T-cell (primary cell): ENCODE data around the gene PPARGC1A. TPM values are rescaled to one million over a fixed set of nuclear protein-coding genes. Genes with fewer than 3 reads are reported as not detected.

Source experiments
- ATAC-seq, 4 experiments: fragments of 200-7000 bp in 3 of 4; fragments of 150-1000 bp in 1 of 4; cut with Tn5 transposase; replicated peaks in 1 of 4; 1 replicate in 3 of 4; 2 replicates in 1 of 4; pipeline ENCODE4 v1.10.0; 2021; ENCODE audit warnings: moderate library complexity in 3 of 4, mild to moderate bottlenecking in 2 of 4, moderate number of reproducible peaks in 1 of 4
- CTCF ChIA-PET, 2 donors: fragments of 300-600 bp; sonication (Branson Sonifier 250); formaldehyde crosslinking; loops; one replicate each; lab custom pipeline; 2022; ENCODE audit warnings: antibody characterized with exemption in 2 of 2; lab: Charles Lee
- POLR2A ChIA-PET, 2 donors: fragments of 300-600 bp; sonication (Branson Sonifier 250); formaldehyde crosslinking; loops; one replicate each; lab custom pipeline; 2022; ENCODE audit warnings: antibody characterized with exemption in 2 of 2; lab: Charles Lee
- DNase-seq, 35 experiments: peaks; one replicate each; pipeline versions ENCODE4 v3.0.0 to v3.0.0-alpha.2; 2013 to 2023
- H3K27ac ChIP-seq: one replicate; pipeline ENCODE4 v1.5.1; 2013; ENCODE audit warnings: low read length
- H3K27me3 ChIP-seq, 2 experiments: replicated peaks in 1 of 2; 1 replicate in 1 of 2; 2 replicates in 1 of 2; pipeline versions ENCODE4 v1.6.1 to v1.7.0; 2013; ENCODE audit warnings: low read length in 1 of 2, mixed read lengths in 1 of 2; ENCODE audit not compliant: control insufficient read depth in 2 of 2, insufficient read depth in 2 of 2; ENCODE audit errors: extremely low read depth in 1 of 2
- H3K36me3 ChIP-seq, 2 donors: 1 replicate in 1 of 2; 2 replicates in 1 of 2; pipeline versions ENCODE4 v1.6.1 to v1.7.0; 2013; ENCODE audit warnings: low read length in 1 of 2; ENCODE audit not compliant: control insufficient read depth in 2 of 2, insufficient read depth in 1 of 2; ENCODE audit errors: extremely low read depth in 1 of 2
- H3K4me1 ChIP-seq, 2 experiments: 1 replicate in 1 of 2; 2 replicates in 1 of 2; pipeline versions ENCODE4 v1.6.1 to v1.7.0; 2013; ENCODE audit warnings: low read length in 2 of 2, mixed read lengths in 1 of 2; ENCODE audit not compliant: insufficient read depth in 2 of 2, control insufficient read depth in 1 of 2; ENCODE audit errors: extremely low read depth in 1 of 2
- H3K4me3 ChIP-seq, 2 donors: 1 replicate in 1 of 2; 2 replicates in 1 of 2; pipeline versions ENCODE4 v1.5.1 to v1.7.0; 2013; ENCODE audit warnings: mild to moderate bottlenecking in 2 of 2, low read length in 1 of 2, moderate library complexity in 1 of 2; ENCODE audit not compliant: control insufficient read depth in 1 of 2; ENCODE audit errors: extremely low read depth in 1 of 2
- H3K9me3 ChIP-seq: 2 replicates; pipeline ENCODE4 v1.7.0; 2013
- H3K27ac Mint-ChIP-seq, 2 donors: one replicate each; pipeline ENCODE4 v1.8.0; 2020 to 2021; ENCODE audit warnings: mild to moderate bottlenecking in 2 of 2, mixed read lengths in 2 of 2
- H3K27me3 Mint-ChIP-seq, 2 donors: one replicate each; pipeline ENCODE4 v1.8.0; 2021 to 2022; ENCODE audit warnings: mixed read lengths in 2 of 2
- H3K36me3 Mint-ChIP-seq: one replicate; pipeline ENCODE4 v1.8.0; 2021; ENCODE audit warnings: mixed read lengths
- H3K4me1 Mint-ChIP-seq, 3 donors: one replicate each; pipeline ENCODE4 v1.8.0; 2020 to 2022; ENCODE audit warnings: mixed read lengths in 3 of 3, mild to moderate bottlenecking in 1 of 3
- H3K4me3 Mint-ChIP-seq, 3 donors: one replicate each; pipeline ENCODE4 v1.8.0; 2020 to 2022; ENCODE audit warnings: mild to moderate bottlenecking in 3 of 3, mixed read lengths in 3 of 3, moderate library complexity in 3 of 3
- H3K9me3 Mint-ChIP-seq, 3 donors: one replicate each; pipeline ENCODE4 v1.8.0; 2020 to 2022; ENCODE audit warnings: mixed read lengths in 3 of 3
- WGBS: methylation state at CpG from one replicate; pipeline ENCODE4 v1.1.5; 2013; ENCODE audit warnings: missing lambda C conversion rate; ENCODE audit not compliant: insufficient coverage; 5-methylcytosine and 5-hydroxymethylcytosine counted together
- total RNA-seq, 35 experiments: library from RNA in 6 of 35; stranded (reverse) in 6 of 35; fragments of 120-200 nt in 1 of 35; gene quantifications; one replicate each; pipeline versions ENCODE4 v1.2.1 to v1.2.4 and lab custom pipeline; 2013 to 2026

Gene PPARGC1A
- total RNA-seq, 5 donors from 2014 or later (not counting 1 experiment from before 2014, with no cell fraction given), result not detected

DNA sequence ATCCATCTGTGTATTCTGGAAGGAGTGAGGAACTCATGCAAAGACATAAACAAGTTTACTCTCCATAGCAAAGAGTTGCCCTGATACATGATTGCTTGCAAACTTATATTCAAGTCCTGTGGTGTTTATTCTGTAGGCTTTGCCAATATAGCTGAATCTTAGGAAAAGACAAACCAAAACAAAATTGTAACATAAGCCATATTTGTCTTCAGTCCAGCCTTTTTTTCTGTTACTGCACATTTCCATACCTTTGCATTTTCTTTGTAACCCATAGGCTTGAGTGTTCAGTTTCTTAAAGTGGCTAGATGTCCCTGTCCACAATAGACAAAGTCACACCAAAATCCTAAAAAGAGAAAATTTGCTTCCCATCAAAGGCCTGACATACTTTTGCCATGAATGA lies 120.4 kb downstream of the PPARGC1A start:
- ATAC-seq (no peak), DNase-seq (no peak)
- H3K4me3 Mint-ChIP-seq, result no peak overlapping the region
- no peaks in the 10 kb centered on the region for H3K27me3 ChIP-seq
- no peaks in the 10 kb centered on the region for H3K36me3 Mint-ChIP-seq
- no peak overlapping the region for H3K4me3 ChIP-seq
- H3K4me1 ChIP-seq, result no peaks in the 10 kb centered on the region
- H3K9me3 ChIP-seq, result no peaks in the 10 kb centered on the region
- H3K27ac Mint-ChIP-seq, result no peak overlapping the region
- H3K27ac ChIP-seq, result no peak overlapping the region
- peaks cover 0 to 6% (median 0%) of the 10 kb centered on the region in 3 donors for H3K9me3 Mint-ChIP-seq
- POLR2A ChIA-PET, result no interaction called here
- CTCF ChIA-PET, result interaction anchor here in 1 of 2 donors (0.7 kb wide), 1 partner anchor 15 kb away, joined by 4 read pairs; no protein-coding TSS in a partner anchor
- H3K27me3 Mint-ChIP-seq, result no peaks in the 10 kb centered on the region
- no peaks in the 10 kb centered on the region for H3K4me1 Mint-ChIP-seq
- H3K36me3 ChIP-seq, result no peaks in the 10 kb centered on the region

DNA sequence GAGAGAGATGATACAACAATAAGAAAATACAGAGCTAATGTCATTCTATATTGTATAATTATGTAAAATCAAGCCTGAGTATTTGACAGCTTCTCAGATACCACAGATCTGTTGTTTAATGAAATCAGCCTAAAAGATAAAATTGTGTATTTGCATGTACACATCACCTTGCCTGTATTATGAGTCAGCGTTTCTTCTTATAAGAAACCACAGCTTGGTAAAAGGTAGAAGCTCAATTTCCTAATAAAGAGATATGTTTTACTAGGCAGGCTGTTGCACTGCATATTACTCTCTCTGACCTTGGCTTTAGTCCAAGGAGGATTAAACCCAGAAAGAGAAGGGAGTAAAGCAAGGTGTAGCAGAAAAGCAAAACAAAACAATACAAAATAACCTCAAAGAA lies 121.3 kb downstream of the PPARGC1A start:
- H3K9me3 Mint-ChIP-seq, result peaks cover 0 to 6% (median 0%) of the 10 kb centered on the region in 3 donors
- WGBS, result no CpG with 5 or more reads among the region's 1 CpG
- no peaks in the 10 kb centered on the region for H3K27me3 Mint-ChIP-seq

DNA sequence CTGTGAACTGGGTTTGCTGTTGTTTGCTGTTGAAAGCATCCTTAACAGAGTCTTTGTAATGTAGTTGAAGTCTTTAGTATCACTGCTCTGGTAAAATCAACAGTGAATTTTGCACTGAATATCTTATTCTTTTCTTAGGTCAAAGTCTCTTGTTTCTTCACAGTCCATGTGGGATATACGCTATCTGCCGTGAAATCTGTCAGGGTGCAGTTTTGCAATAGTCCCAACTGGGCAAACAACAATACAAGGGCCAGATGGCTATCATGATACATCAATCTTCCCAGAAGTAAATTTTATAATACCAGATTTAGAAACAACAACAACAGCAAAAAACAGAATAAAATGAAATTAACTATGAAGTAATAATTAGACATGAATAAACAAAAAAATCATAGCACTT lies 123.5 kb downstream of the PPARGC1A start:
- POLR2A ChIA-PET, result no interaction called here
- Mint-ChIP-seq H3K9me3 (peaks cover 0 to 11% (median 0%) of the 10 kb centered on the region in 3 donors), H3K4me1 (no peaks in the 10 kb centered on the region), H3K4me3 (no peak overlapping the region), H3K27ac (no peak overlapping the region), H3K36me3 (no peaks in the 10 kb centered on the region), H3K27me3 (no peaks in the 10 kb centered on the region)
- ATAC-seq (no peak), DNase-seq (no peak)
- H3K27me3 ChIP-seq, result no peaks in the 10 kb centered on the region
- H3K27ac ChIP-seq, result no peak overlapping the region
- 100% methylated on average over 1 of the region's 2 CpGs for WGBS
- CTCF ChIA-PET, result no interaction called here
- no peaks in the 10 kb centered on the region for H3K4me1 ChIP-seq
- no peak overlapping the region for H3K4me3 ChIP-seq
- H3K36me3 ChIP-seq, result no peaks in the 10 kb centered on the region
- H3K9me3 ChIP-seq, result no peaks in the 10 kb centered on the region

More for the DNA sequence above, 121.3 kb downstream of the PPARGC1A start:
- Histone ChIP-seq H3K9me3 (no peaks in the 10 kb centered on the region), H3K27me3 (no peaks in the 10 kb centered on the region), H3K4me3 (no peak overlapping the region), H3K4me1 (no peaks in the 10 kb centered on the region), H3K36me3 (no peaks in the 10 kb centered on the region), H3K27ac (no peak overlapping the region)
- no peak overlapping the region for H3K4me3 Mint-ChIP-seq
- ChIA-PET CTCF (interaction anchor here in 1 of 2 donors (0.5 kb wide), 1 partner anchor 59 kb away, joined by 6 read pairs; no protein-coding TSS in a partner anchor), POLR2A (no interaction called here)
- no peaks in the 10 kb centered on the region for H3K4me1 Mint-ChIP-seq
- H3K27ac Mint-ChIP-seq, result no peak overlapping the region
- H3K36me3 Mint-ChIP-seq, result no peaks in the 10 kb centered on the region
- no peak for DNase-seq
- no peak for ATAC-seq

DNA sequence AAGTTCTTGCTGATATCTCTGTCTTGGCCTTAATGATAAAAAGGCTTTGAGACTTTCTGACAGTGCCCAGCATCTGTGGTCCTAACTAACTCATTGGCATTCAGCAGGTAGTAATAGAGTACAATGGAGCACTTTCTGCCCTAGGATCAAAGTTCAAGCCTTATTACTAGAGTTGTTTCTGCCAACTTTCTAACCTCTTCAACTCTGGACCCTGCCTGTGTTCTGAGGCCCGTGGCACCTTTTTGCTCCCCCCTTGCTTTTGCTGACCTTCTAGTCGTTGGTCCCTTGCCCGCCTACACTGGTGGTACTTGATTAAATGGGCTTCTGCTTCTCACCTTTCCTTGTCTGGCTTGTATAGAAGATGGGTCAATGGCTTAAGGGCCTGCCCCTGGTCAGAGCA lies 126.3 kb downstream of the PPARGC1A start:
- peaks cover 10 to 14% (median 11%) of the 10 kb centered on the region in 3 donors for H3K9me3 Mint-ChIP-seq
- ATAC-seq (no peak), DNase-seq (no peak)
- H3K4me3 Mint-ChIP-seq, result no peak overlapping the region
- Histone ChIP-seq H3K27ac (no peak overlapping the region), H3K36me3 (no peaks in the 10 kb centered on the region), H3K4me3 (no peak overlapping the region), H3K27me3 (no peaks in the 10 kb centered on the region), H3K9me3 (no peaks in the 10 kb centered on the region), H3K4me1 (no peaks in the 10 kb centered on the region)
- CTCF ChIA-PET, result no interaction called here
- H3K36me3 Mint-ChIP-seq, result no peaks in the 10 kb centered on the region
- no CpG with 5 or more reads among the region's 3 CpGs for WGBS
- no peak overlapping the region for H3K27ac Mint-ChIP-seq
- no peaks in the 10 kb centered on the region for H3K27me3 Mint-ChIP-seq
- no peaks in the 10 kb centered on the region for H3K4me1 Mint-ChIP-seq
- POLR2A ChIA-PET, result interaction anchor here in 1 of 2 donors (0.5 kb wide), 1 partner anchor 44 kb away, joined by 5 read pairs; no protein-coding TSS in a partner anchor

DNA sequence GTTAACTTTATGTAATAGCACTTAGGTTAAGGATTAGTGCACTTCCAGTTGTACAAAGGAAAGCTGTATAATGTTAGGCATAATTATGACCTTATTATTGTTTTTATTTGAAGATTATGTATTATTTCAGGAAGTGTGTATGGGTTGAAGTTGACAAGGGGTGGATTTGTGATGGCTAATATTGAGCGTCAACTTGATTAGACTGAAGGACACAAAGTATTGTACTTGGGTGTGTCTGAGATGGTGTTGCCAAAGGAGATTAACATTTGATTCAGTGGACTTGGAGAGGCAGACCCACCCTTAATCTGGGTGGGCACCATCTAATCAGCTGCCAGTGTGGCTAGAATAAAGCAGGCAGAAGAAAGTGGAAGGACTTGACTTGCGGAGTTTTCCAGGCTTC lies 127.3 kb downstream of the PPARGC1A start:
- Mint-ChIP-seq H3K27me3 (no peaks in the 10 kb centered on the region), H3K36me3 (no peaks in the 10 kb centered on the region), H3K4me3 (no peak overlapping the region), H3K27ac (no peak overlapping the region), H3K4me1 (no peaks in the 10 kb centered on the region), H3K9me3 (peaks cover 10 to 17% (median 15%) of the 10 kb centered on the region in 3 donors)
- POLR2A ChIA-PET, result no interaction called here
- Histone ChIP-seq H3K27me3 (no peaks in the 10 kb centered on the region), H3K4me3 (no peak overlapping the region), H3K36me3 (no peaks in the 10 kb centered on the region), H3K27ac (no peak overlapping the region), H3K4me1 (no peaks in the 10 kb centered on the region), H3K9me3 (no peaks in the 10 kb centered on the region)
- WGBS, result 100% methylated on average over 2 of the region's 2 CpGs
- CTCF ChIA-PET, result no interaction called here
- ATAC-seq (no peak), DNase-seq (no peak)

DNA sequence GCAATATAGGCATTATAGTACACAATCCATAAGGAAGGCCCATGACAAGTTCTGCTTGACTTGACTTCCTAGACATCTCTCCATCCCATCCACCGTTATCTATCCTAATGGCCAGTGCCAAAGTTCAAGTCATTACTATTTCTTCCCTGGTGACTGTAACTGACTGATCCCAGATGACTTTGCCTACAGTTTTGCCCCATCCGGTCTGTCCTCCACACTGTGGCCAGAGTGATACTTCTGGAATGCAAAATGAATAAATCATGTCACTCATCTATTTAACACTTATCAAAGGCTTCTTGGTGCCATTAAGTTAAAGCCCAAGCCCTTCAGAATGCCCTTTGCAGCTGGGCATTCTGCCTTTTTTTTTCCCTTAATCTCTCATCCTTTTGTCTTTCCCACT lies 130.8 kb downstream of the PPARGC1A start:
- Mint-ChIP-seq H3K9me3 (peaks cover 10 to 31% (median 11%) of the 10 kb centered on the region in 3 donors), H3K4me3 (no peak overlapping the region), H3K36me3 (no peaks in the 10 kb centered on the region), H3K27me3 (no peaks in the 10 kb centered on the region), H3K4me1 (no peaks in the 10 kb centered on the region), H3K27ac (no peak overlapping the region)
- Histone ChIP-seq H3K4me1 (no peaks in the 10 kb centered on the region), H3K27me3 (no peaks in the 10 kb centered on the region), H3K4me3 (no peak overlapping the region), H3K27ac (no peak overlapping the region), H3K36me3 (no peaks in the 10 kb centered on the region), H3K9me3 (no peaks in the 10 kb centered on the region)
- WGBS, result 79% methylated on average over 2 of the region's 2 CpGs
- DNase-seq (no peak), ATAC-seq (no peak)
- ChIA-PET CTCF (no interaction called here), POLR2A (no interaction called here)

DNA sequence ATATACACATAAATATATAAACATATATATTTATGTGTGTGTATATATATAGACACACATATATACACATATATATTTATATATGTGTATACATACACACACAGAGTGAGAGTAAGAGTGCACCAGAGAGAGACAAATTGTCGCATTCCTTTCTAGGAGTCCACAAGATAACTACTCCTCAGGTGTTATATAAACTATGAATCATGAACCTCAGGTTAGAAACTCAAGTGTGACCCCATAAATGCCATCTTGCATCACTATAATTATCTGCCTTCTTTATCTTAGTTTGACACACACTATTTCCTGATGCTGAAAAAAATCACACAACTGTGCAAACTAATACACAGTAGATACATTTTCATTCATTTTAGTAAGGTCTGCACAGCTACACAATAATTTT lies 135.2 kb downstream of the PPARGC1A start:
- CTCF ChIA-PET, result interaction anchor here in 1 of 2 donors (0.8 kb wide), 1 partner anchor 15 kb away, joined by 4 read pairs; no protein-coding TSS in a partner anchor
- H3K4me3 Mint-ChIP-seq, result no peak overlapping the region

More for the DNA sequence above, 135.2 kb downstream of the PPARGC1A start:
- H3K4me1 ChIP-seq, result no peaks in the 10 kb centered on the region
- 80% methylated on average over 1 of the region's 1 CpG for WGBS
- POLR2A ChIA-PET, result no interaction called here
- peaks cover 9 to 28% (median 9%) of the 10 kb centered on the region in 3 donors for H3K9me3 Mint-ChIP-seq
- no peaks in the 10 kb centered on the region for H3K4me1 Mint-ChIP-seq
- no peak overlapping the region for H3K27ac ChIP-seq
- no peaks in the 10 kb centered on the region for H3K36me3 ChIP-seq
- no peak overlapping the region for H3K4me3 ChIP-seq
- DNase-seq (no peak), ATAC-seq (no peak)
- no peaks in the 10 kb centered on the region for H3K9me3 ChIP-seq
- H3K27me3 ChIP-seq, result no peaks in the 10 kb centered on the region
- no peaks in the 10 kb centered on the region for H3K36me3 Mint-ChIP-seq
- H3K27ac Mint-ChIP-seq, result no peak overlapping the region
- H3K27me3 Mint-ChIP-seq, result no peaks in the 10 kb centered on the region
